Activated B cell treated with CpG ODN at 0.5 μM for 24 hours (primary cell): ENCODE data around the gene GALNT16. TPM values are rescaled to one million over a fixed set of nuclear protein-coding genes. Genes with fewer than 3 reads are reported as not detected.

Experiments used
- ATAC-seq: fragments of 200-7000 bp; cut with Tn5 transposase; one replicate; pipeline ENCODE4 v1.10.0; 2021; ENCODE audit warnings: low read depth, mild to moderate bottlenecking, moderate library complexity
- CTCF ChIA-PET: fragments of 350-600 bp; sonication (Branson Sonifier 250); formaldehyde crosslinking; loops from one replicate; lab custom pipeline; 2021; ENCODE audit warnings: antibody characterized with exemption; lab: Charles Lee
- POLR2A ChIA-PET: fragments of 350-600 bp; sonication (Branson Sonifier 250); formaldehyde crosslinking; loops from one replicate; lab custom pipeline; 2021; ENCODE audit warnings: antibody characterized with exemption; lab: Charles Lee
- DNase-seq: peaks from one replicate; pipeline ENCODE4 v3.0.0; 2022
- H3K27ac Mint-ChIP-seq: one replicate; pipeline ENCODE4 v1.8.0; 2020; ENCODE audit warnings: mixed read lengths
- H3K27me3 Mint-ChIP-seq: one replicate; pipeline ENCODE4 v1.8.0; 2021; ENCODE audit warnings: mixed read lengths
- H3K36me3 Mint-ChIP-seq: one replicate; pipeline ENCODE4 v1.8.0; 2021; ENCODE audit warnings: low read depth, mixed read lengths
- H3K4me1 Mint-ChIP-seq: one replicate; pipeline ENCODE4 v1.8.0; 2021; ENCODE audit warnings: mixed read lengths
- H3K4me3 Mint-ChIP-seq: one replicate; pipeline ENCODE4 v1.8.0; 2020; ENCODE audit warnings: mild to moderate bottlenecking, mixed read lengths
- H3K9me3 Mint-ChIP-seq: one replicate; pipeline ENCODE4 v1.8.0; 2020; ENCODE audit warnings: mixed read lengths
- CTCF ChIP-seq: fragments of 200-600 bp; IDR thresholded peaks from one replicate; pipeline ENCODE4 v1.8.0; 2022; ENCODE audit warnings: antibody characterized with exemption, mild to moderate bottlenecking
- intact Hi-C: fragments of 100-400 bp; cut with micrococcal nuclease; formaldehyde crosslinking; loops from one replicate; pipeline ENCODE4 v1.15.1; 2024
- total RNA-seq: library from RNA; stranded (reverse); gene quantifications from 2 replicates; pipeline ENCODE4 v1.2.3, GENCODE V29; 2022

Gene GALNT16
- total RNA-seq, 1 donor from 2014 or later: 1.2 TPM

GRCh38 chr14:69242311-69243224, 17.4 kb upstream of the GALNT16 start:
- ChIA-PET CTCF (interaction anchor here (0.6 to 5.2 kb wide), 20 partner anchors 10 to 337 kb away, joined by 3 to 124 read pairs (median 4); partner anchors contain the start of gene CCDC177), POLR2A (interaction anchor here (0.6 kb wide), 1 partner anchor 61 kb away, joined by 7 read pairs; no protein-coding TSS in a partner anchor)
- Mint-ChIP-seq H3K36me3 (peaks cover 32% of the 10 kb centered on the region), H3K4me1 (no peaks in the 10 kb centered on the region), H3K27me3 (peaks cover 4% of the 10 kb centered on the region), H3K4me3 (no peak overlapping the region), H3K9me3 (no peaks in the 10 kb centered on the region), H3K27ac (no peak overlapping the region)
- intact Hi-C loops: loop anchor here (1.0 to 2.0 kb wide), 5 partner anchors 113 to 484 kb away; partner anchors contain the start of gene CCDC177
- DNase-seq: no peak
- peak; percentile 67 for ATAC-seq
- TF ChIP-seq CTCF: no peak

- Mint-ChIP-seq H3K27ac (no peak overlapping the region), H3K4me1 (no peaks in the 10 kb centered on the region), H3K4me3 (no peak overlapping the region), H3K9me3 (no peaks in the 10 kb centered on the region), H3K27me3 (peaks cover 4% of the 10 kb centered on the region), H3K36me3 (peaks cover 18% of the 10 kb centered on the region)
- no peak for TF ChIP-seq CTCF
- ATAC-seq (no peak), DNase-seq (no peak)
- ChIA-PET CTCF (interaction anchor here (1.2 to 4.3 kb wide), 2 partner anchors 10 to 215 kb away, joined by 3 to 22 read pairs; no protein-coding TSS in a partner anchor), POLR2A (no interaction called here)
- intact Hi-C loops: no loop called here
Observed at GRCh38 chr14:69244946-69245345, 15.0 kb upstream of the GALNT16 start.

GRCh38 chr14:69246331-69246730, 13.6 kb upstream of the GALNT16 start:
- ChIA-PET POLR2A (no interaction called here), CTCF (interaction anchor here (1.0 to 4.3 kb wide), 3 partner anchors 11 to 329 kb away, joined by 3 to 22 read pairs (median 3); no protein-coding TSS in a partner anchor)
- ATAC-seq: no peak
- DNase-seq: no peak
- no peak for TF ChIP-seq CTCF
- H3K4me1 Mint-ChIP-seq: no peaks in the 10 kb centered on the region
- peaks cover 12% of the 10 kb centered on the region for H3K27me3 Mint-ChIP-seq
- peaks cover 9% of the 10 kb centered on the region for H3K36me3 Mint-ChIP-seq
- H3K27ac Mint-ChIP-seq: no peak overlapping the region
- no peaks in the 10 kb centered on the region for H3K9me3 Mint-ChIP-seq
- H3K4me3 Mint-ChIP-seq: no peak overlapping the region
- intact Hi-C loops: no loop called here

GRCh38 chr14:69247676-69248440, 12.1 kb upstream of the GALNT16 start:
- H3K36me3 Mint-ChIP-seq: no peaks in the 10 kb centered on the region
- ChIA-PET CTCF (interaction anchor here (0.9 to 4.3 kb wide), 2 partner anchors 212 to 326 kb away, joined by 5 to 22 read pairs; no protein-coding TSS in a partner anchor), POLR2A (no interaction called here)
- H3K27ac Mint-ChIP-seq: no peak overlapping the region
- DNase-seq (no peak), ATAC-seq (no peak)
- no peaks in the 10 kb centered on the region for H3K4me1 Mint-ChIP-seq
- no peaks in the 10 kb centered on the region for H3K9me3 Mint-ChIP-seq
- no peak overlapping the region for H3K4me3 Mint-ChIP-seq
- H3K27me3 Mint-ChIP-seq: peaks cover 20% of the 10 kb centered on the region
- intact Hi-C loops: no loop called here
- TF ChIP-seq CTCF: no peak
